ENCODE data around the gene ENTPD3.

ENTPD3 gene

DNA sequence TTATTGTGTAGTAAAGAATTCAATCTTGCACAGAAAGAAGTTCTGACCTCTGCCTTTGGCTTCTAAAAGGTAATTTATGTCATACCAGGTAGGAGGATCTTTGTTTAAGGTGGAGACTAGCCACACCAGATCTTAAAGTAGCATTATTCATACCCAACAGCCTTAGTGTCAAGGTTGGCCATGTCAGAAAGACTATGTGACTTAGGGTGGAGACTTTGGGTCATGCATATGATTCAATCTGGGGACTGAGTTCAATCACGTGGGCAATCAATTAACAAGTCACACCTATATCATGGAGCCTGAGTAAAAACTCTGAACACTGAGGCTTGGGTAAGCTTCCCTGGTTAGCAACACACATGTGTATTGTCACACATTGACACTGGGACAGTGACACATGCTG lies 28.5 kb upstream of the ENTPD3 start:
- TF ChIP-seq, protein P1, sequence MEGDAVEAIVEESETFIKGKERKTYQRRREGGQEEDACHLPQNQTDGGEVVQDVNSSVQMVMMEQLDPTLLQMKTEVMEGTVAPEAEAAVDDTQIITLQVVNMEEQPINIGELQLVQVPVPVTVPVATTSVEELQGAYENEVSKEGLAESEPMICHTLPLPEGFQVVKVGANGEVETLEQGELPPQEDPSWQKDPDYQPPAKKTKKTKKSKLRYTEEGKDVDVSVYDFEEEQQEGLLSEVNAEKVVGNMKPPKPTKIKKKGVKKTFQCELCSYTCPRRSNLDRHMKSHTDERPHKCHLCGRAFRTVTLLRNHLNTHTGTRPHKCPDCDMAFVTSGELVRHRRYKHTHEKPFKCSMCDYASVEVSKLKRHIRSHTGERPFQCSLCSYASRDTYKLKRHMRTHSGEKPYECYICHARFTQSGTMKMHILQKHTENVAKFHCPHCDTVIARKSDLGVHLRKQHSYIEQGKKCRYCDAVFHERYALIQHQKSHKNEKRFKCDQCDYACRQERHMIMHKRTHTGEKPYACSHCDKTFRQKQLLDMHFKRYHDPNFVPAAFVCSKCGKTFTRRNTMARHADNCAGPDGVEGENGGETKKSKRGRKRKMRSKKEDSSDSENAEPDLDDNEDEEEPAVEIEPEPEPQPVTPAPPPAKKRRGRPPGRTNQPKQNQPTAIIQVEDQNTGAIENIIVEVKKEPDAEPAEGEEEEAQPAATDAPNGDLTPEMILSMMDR (IDR thresholded peaks at IDR 0.05; ENCODE audit: extremely low read depth, missing control alignments) = no peak
- no peak for DNase-seq (ENCODE audit: low spot score)

DNA sequence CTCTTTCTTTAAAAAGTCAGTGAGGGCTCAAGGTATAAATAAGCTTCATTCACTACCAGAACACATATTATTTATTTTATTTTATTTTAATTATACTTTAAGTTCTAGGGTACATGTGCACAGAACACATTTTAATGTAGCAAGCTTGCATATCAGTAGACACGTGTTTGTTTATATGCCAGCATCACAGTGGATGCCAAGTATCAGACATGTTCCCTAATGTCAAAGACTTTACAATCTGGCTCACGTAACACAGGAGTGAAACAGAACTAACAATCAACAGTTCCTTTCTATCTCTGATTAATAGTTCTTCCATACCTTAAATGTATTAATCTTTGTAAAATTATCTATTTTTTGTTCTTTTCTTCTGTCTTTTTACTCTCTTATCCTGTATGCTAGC lies 23.3 kb upstream of the ENTPD3 start:
- no peak for DNase-seq (ENCODE audit: low spot score)
- TF ChIP-seq, protein P1 (IDR thresholded peaks at IDR 0.05; ENCODE audit: extremely low read depth, missing control alignments) = no peak

DNA sequence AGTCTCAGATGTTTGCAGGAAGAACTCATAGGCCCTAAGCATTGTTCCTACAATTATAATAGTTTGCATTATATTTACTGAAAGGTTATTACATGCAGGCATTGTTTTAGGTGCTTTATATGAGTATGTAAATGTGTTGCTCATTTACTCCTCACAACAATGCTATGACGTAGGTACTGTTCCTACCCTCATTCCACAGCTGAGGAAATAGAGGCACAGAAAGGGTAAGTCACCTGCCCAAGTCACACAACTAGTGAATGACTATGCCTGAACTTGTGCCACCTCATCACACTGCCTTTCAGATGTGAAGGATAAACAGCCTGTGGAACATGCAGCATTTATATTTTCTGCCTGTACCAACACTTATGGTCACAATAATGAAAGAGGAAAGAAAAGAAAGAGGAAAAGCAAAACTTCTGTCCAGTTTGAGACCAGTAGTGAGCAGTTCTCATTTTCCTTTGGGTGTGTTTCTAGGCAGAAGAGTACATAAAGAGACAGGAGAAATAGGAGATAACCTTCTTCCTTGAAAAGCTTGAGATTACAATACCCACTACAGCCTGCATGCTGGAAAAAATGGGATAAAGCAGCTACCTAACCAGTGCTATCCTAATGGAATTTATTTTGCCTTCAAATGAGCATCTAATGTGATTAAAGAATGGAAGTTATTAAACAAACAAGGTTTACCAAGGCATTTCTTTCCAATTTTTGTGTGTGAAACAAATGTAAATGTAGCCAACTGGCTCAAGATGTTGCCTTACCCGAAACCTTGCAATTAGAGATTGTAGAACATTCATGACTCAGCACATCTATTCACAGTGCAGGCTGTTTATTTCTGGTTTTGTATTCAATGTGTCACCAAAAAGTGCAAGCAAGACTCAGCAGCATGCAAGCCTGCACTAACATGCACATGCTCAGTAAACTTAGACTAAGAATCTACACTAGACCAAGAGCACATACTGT lies 20.5 kb upstream of the ENTPD3 start:
- TF ChIP-seq, protein P1 (IDR thresholded peaks at IDR 0.05; ENCODE audit: extremely low read depth, missing control alignments) = no peak
- DNase-seq (ENCODE audit: low spot score) = no peak

DNA sequence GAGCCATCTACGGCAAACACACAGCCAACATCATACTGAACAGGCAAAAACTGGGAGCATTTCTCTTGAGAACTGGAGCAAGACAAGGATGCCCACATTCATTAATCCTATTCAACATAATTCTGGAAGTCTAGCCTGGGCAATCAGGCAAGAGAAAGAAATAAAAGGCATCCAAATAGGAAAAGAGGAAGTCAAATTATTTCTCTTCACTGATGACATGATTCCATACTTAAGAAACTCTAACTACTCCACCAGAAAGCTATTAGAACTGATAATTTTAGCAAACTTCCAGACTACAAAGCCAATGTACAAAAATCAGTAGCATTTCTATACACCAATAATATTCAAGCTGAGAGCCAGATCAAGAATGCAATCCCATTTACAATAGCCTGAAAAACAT lies 17.3 kb upstream of the ENTPD3 start:
- DNase-seq (ENCODE audit: low spot score) = no peak
- TF ChIP-seq, protein P1 (IDR thresholded peaks at IDR 0.05; ENCODE audit: extremely low read depth, missing control alignments) = no peak

DNA sequence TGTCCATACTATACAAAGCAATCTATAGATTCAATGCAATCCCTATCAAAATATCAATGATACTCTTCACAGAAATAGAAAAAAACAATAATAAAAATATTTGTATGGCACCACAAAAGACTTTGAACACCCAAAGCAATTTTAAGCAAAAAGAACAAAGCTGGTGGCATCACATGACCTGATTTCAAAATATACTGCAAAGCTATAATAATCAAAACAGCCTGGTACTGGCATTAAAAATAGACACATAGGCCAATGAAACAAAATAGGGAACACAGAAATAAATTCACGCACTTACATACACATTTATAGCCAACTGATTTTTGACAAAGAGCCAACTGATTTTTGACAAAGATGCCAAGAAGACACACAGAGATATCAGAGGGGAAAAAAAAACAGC lies 9.2 kb upstream of the ENTPD3 start:
- TF ChIP-seq, protein P1 (IDR thresholded peaks at IDR 0.05; ENCODE audit: extremely low read depth, missing control alignments) = no peak
- no peak for DNase-seq (ENCODE audit: low spot score)

DNA sequence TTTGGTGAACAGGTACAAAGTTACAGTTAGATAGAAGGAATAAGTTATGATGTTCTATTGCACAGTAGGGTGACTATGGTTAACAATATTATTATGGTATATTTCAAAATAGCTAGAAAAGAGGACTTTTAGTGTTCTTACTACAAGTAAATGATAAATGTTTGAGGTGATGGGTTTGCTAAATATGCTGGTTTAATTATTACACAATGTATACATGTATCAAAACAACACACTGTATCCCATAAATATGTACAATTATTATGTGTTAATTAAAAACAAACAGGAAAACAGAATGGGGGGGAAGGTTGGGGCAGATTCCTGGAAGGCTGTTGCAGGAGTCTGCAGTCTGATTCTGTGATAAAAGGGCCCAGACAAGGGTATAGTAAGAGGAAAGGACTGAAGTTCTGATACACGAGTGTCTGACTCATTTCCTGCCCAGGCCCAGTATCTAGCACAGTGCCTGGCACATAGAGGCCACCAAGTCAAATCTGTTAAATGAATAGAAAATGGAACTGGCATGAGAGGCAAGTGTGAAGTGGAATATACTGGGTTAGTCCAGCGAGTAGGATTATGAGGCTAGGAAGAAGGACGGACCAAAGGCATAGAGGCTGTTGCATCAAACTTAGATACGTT lies 7.2 kb upstream of the ENTPD3 start:
- TF ChIP-seq, protein P1 (IDR thresholded peaks at IDR 0.05; ENCODE audit: extremely low read depth, missing control alignments) = no peak
- DNase-seq (ENCODE audit: low spot score) = no peak

Data from GM20000 (cell line).